CD4-positive, alpha-beta T cell treated with Interferon alpha-2 for 1 hour (primary cell): ENCODE measurements around the gene COL7A1.
A peak's percentile ranks its signal among the peaks of the same experiment; 100 is the strongest.

Experiments used
- DNase-seq, 2 donors: peaks; one replicate each; pipeline ENCODE4 v3.0.0-alpha.2; 2020 to 2022

The COL7A1 gene

GRCh38 chr3:48587686-48588085, 7.4 kb downstream of the COL7A1 start:
- no peak for DNase-seq

GRCh38 chr3:48585411-48585810, 9.7 kb downstream of the COL7A1 start:
- DNase-seq, result no peak

GRCh38 chr3:48584836-48585235, 10.3 kb downstream of the COL7A1 start:
- no peak for DNase-seq

- DNase-seq, result no peak
These were observed 13.3 kb downstream of the COL7A1 start for GRCh38 chr3:48581621-48582481.

- no peak for DNase-seq
These were observed 18.5 kb downstream of the COL7A1 start for GRCh38 chr3:48576647-48577046.

- no peak for DNase-seq
These were observed 19.8 kb downstream of the COL7A1 start for GRCh38 chr3:48575366-48575765.

- no peak for DNase-seq
These were observed 21.1 kb downstream of the COL7A1 start for GRCh38 chr3:48573973-48574585.

GRCh38 chr3:48572517-48572916, 22.6 kb downstream of the COL7A1 start:
- no peak for DNase-seq

- no peak for DNase-seq
These were observed 23.2 kb downstream of the COL7A1 start for GRCh38 chr3:48571938-48572337.

- no peak for DNase-seq
These were observed 25.2 kb downstream of the COL7A1 start for GRCh38 chr3:48569808-48570450.

- DNase-seq, result no peak
These were observed 25.7 kb downstream of the COL7A1 start for GRCh38 chr3:48569400-48569799.

- DNase-seq, result no peak
These were observed 26.7 kb downstream of the COL7A1 start for GRCh38 chr3:48568476-48568875.

GRCh38 chr3:48567500-48567899, 27.6 kb downstream of the COL7A1 start:
- DNase-seq, result no peak

GRCh38 chr3:48567090-48567489, 28.0 kb downstream of the COL7A1 start:
- DNase-seq, result no peak

- DNase-seq, result no peak
These were observed 28.7 kb downstream of the COL7A1 start for GRCh38 chr3:48566401-48566760.

- no peak for DNase-seq
These were observed 29.3 kb downstream of the COL7A1 start for GRCh38 chr3:48565591-48566400.

GRCh38 chr3:48565186-48565585, 29.9 kb downstream of the COL7A1 start:
- DNase-seq, result no peak

- no peak for DNase-seq
These were observed 30.5 kb downstream of the COL7A1 start for GRCh38 chr3:48564667-48565066.

GRCh38 chr3:48564022-48564421, 31.1 kb downstream of the COL7A1 start:
- DNase-seq, result peak; percentile 58 to 80

GRCh38 chr3:48563382-48563918, 31.7 kb downstream of the COL7A1 start, which contains the start of gene UCN2:
TSS of gene UCN2 (minus strand) at chr3:48563781. CDS start at chr3:48563124, 657 bp downstream.
- no peak for DNase-seq

GRCh38 chr3:48562367-48563095, 32.6 kb downstream of the COL7A1 start:
- no peak for DNase-seq
